NCI-H2171 (cell line): ENCODE measurements around the gene TGFBR2.

Source experiments
- DNase-seq: peaks from one replicate; lab custom pipeline; 2025; lab: John Stamatoyannopoulos, UW

TGFBR2 gene

DNA sequence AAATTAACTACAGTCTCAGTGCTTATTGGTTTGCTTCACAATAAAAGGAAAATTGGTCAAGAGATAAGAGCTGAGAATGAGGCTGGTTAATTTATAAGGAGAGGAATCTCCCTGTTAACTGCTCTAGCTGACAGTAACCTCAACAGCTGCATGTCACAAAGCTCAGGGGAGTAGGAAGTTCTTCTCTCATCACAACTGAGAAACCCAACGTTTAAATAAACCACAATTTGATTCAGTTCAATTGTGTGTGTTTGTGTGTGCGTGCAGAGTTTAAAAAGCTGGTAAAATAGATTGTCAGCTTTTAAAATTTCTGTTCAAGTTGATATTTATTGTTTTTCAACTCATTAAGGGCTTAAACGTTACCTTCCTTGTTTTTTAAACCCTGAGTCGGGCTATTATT, 3.5 kb upstream of the TGFBR2 start:
- DNase-seq = no peak

DNA sequence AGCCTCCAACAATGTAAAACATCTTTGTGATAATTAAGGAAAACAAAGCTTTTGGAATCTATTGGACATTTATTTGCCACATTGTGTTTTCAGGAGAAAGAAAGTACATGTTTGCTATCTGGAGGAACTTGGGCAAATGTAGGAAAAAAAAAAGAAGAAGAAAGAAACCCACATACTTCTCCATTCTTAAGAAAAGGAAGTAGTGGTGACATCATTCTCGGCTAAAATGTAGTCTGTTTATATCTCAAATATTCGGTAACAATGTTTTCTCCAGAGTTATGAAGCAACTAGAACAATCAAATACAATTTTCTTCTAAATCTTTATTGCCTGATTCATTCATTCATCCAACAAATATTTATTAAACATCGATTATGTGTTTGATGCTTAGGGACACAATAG, 2.3 kb upstream of the TGFBR2 start:
- DNase-seq = no peak

DNA sequence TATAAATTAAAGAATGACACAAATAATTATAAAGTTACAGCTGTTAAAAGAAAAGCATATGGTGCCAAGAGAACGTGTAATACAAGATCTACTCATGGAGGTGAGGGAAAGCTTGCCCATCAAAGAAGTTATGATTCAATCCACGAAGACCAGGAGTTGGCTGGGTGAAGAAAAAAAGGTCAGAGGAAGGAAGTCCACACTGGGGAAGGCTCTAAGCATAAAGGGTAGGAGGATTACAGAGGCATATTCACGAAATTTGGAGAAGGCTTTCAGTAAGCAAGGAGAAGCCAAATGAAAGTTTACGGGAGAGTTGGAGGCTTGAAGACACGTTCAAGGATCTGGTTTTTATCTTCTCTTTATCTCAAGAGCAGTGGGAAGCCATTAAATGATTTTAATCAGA, 1.8 kb upstream of the TGFBR2 start:
- no peak for DNase-seq

DNA sequence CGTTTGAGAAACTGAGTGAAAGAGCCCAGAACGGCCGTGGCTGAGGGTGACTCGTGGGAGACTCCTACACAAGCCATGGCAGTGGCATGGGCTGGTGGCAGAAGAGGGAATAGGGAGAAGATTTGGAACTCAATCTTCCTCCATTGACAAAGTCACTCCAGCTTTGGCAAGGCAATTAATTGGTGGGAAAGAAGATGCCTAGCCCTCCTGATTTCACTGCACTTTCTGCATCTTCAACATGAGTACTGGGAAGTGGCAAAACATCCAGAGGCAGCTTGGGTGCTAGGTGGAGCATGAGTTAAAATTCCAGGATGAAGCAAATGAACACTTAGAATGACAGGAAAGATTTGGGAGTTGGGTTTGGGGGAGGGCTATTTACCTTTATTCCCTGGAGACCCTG, 1.4 kb upstream of the TGFBR2 start:
- no peak for DNase-seq

DNA sequence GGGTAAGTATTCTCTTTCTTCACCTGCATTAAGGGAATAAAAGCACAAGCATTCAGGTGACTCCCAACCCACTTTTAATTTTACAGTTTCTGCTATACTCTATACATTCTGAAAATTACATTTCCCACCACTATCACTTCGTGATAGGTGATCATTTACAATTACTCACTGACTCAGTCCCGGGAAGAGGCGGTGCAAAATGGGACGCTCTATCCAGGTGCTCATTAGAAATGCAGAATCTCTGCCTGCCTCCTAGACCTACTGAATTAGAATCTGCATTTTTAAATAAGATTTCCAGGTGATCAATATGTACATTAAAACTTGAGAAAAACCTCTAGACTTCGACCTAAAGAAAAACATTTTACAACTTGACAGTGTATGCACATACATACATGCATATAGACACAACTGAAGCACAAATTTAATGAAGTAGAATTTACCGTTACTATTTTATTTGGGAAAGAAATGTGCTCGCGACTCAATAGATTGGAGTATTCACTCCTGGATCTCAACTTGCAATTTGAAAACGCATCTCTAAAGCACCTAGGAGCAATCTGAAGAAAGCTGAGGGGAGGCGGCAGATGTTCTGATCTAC, 598 bp upstream of the TGFBR2 start:
- DNase-seq = no peak

DNA sequence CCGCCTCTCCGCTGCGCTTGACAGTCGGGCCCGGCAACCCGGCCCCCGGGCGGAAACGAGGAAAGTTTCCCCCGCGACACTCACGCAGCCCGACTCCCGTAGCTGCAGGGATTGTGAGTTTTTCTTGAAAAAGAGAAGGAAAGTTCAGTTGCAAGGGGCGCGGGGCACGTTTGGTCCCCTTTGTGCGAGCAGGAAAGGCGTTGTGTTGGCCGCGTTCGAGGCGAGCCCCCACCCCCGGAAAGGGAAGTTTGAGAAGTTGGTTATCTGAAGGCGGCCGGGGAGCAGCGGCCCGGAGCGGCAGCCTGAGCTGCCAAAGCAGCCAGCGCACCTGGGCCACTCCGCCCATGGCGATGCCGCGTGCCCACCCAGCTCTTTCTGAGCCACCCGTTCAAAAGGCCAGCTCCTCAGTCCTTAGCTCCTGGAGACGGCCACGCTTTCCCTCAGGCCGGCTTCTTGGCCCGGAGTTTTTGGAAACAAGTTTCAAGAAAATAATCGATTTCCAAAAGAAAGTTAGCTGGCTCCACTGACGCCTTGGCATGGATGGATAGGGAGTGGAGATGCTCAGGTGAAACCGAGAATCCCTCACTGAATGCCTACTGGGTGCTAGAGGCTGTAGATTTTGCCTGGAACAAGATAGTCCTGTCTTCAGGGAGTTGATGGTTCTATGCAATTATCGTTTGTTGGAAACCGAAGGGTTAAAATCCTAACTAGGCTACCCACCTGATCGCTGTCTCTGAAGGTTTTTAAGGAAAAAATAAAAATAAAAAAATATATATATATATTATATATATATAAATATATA, 832 bp downstream of the TGFBR2 start:
- no peak for DNase-seq

DNA sequence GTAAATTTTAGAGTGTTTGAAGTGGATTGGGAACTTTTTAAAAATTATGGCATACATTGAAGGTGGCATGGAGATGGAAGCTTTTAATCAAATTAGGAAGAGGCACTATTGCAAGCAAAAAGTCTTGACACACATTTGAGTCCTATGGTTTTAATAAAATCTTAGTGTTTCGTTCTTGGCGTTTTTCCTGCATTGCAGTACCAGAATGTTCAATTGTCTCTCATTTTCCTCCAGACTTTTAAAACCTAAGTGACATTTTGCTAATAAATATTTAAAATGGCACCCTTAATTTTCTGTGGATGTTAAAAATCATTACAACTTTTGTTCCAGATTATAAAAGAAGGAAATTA, 2.2 kb downstream of the TGFBR2 start:
- no peak for DNase-seq

DNA sequence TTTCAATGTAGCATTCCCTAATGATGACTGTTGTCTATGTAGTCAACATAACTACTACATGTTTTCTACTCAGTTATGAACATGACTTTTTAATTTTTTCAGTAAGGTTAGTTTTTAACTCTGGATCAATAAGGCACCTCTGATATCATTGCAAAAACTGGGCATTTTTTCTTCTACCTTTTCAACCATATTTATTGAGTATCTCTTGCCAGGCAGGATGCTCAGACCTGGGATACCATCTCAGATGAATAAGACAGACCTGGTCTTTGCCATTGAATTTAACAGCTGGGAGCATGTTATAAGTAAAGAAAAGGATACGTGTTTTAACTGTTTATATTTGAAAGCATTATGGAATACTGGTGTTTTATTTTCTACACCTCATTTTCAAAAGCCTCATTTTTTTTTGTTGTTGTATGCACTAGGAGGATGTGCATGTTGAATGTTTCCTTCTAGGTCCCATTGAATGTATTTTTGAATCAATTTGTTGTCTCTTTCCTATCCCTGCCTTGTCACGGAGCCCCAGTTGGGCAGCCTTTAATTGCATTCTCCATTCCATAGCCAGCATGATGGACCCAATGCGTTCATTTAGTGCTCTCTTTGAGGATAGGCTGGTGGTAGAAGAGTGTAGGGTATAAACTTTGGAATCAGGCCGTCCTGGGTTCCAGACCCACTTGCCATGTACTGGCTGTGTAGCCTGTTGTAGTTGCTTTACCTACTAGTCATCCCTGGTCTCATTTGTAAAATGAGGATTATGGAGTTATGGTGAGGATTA, 3.7 kb downstream of the TGFBR2 start:
- no peak for DNase-seq

DNA sequence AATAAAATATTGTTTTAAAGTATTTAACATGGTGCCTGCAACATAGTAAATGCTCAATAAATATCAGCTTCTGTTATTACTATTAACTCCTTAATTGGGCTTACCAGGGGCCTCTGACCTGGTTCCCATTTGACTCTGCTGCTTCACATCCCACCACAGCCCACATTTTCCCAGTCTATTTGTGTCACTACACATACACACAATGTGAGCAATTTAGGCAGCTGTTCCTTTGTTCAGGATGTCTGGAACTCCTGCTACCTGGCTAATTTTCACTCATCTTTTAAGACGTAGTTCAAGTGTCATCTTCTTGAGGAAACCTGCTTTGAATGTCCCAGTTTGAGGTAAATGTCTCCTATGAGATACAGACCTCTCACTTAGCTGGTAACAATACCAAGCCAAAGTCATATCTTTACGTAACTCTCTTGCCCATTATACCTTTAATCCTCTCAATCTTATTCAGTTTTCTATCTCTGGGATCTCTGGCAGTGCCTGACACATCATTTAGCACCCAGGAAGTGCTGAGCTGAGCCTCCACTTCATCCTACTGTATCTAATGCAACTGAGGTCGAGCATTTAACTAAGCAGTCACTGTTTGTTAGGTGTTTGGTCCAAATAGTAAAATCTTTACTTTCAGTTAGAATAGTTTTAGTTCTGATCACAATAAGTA, 4.4 kb downstream of the TGFBR2 start:
- no peak for DNase-seq

DNA sequence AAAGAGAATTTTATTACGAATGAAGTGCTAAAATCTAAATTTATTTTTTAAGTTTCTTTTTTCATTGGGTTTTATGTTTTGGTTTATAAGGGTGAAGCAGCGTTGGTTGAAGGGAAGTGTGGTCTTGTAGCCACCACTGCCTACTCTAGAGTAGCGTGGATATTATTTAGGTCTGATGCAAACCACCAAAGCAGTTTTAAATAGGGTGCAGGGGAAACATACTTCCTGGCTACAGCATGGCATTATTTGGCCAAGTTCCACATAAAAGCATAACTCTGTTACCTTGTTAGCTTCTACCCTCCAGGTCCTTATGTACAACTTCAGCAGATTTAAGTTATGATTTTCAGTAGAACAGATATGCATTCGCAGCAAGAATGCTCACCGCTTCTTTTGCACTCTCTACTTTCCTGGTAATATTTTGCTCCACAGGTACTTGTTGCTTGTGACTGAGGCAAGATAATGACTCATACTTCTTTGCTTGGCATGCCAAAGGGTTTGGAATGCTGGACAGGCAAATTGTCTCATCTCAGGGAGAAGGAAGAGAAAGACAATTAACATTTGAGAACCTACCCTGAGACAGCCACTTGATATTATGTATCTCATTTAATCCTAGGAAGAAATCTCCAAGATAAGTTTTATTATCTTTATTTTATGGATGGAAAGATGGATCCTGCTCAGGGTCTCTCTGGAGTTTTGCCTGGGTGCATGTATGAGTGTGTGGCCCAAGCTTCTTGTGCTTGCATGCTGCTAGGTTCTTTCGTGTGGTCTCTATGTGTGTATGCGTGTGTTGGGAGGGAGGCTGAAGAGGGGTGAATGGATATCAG, 5.4 kb downstream of the TGFBR2 start:
- no peak for DNase-seq

DNA sequence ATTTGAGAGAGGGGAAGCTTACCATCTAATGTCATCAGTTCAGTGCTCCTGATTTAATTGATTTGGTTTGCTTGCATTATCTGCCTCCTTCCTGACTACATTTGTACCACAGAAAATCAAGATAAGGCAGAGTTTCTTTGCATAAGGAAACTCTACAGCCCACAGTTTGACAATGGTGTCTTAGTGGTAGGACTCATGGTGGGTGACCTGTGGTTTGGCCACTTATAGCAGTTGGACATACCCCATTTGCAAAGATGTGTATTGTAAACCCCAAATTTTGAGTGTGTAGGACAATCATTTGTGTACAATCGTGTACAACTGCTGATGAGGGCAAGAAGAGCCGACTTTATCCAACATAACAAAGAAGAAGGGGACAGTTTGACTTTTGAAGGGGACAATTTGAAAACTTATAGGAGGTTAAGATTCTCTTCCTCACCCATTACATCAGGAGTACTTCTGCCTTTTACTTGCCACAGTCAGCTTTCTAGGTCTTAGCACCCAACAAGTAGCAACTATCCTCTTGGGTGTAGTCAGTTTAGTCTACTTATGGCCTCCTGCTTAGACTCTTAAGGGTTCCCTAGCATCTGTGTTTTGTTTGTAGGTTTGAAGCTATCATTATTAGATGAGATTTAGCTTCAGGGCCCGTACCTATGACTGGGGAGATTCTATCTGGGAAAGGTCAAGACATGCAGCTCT, 6.2 kb downstream of the TGFBR2 start:
- no peak for DNase-seq

DNA sequence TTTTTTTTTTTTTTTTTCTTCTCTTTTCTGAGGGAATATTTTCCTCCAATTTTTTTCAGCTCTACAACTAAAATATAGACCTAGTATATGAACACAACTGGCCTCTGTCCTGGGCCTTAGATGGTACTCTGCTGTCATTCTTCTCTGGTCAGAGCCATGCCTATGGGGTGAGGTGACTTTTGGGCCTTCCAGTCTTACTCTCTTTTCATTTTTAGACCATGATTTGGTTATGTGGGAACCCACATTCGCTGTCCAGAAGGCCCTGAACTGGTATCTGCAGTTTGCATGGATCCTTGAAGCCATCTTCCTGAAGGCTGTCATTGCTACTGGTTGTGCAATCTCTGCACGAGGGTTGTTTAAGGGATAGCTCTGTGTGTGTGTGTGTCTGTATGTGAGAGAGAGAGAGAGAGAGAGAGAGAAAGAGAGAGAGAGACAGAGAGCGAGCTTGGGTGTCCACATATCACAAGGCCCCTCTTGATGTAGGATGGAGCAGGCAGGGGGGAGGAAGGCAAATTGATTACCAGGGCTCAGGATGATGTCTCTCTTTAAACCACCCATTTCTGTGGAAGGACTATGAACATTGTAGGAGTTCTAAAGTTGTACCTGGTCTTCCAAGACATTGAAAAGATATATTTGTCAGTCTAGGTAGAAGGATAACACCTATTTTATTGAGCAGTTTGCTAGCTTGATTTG, 6.9 kb downstream of the TGFBR2 start:
- DNase-seq = no peak

DNA sequence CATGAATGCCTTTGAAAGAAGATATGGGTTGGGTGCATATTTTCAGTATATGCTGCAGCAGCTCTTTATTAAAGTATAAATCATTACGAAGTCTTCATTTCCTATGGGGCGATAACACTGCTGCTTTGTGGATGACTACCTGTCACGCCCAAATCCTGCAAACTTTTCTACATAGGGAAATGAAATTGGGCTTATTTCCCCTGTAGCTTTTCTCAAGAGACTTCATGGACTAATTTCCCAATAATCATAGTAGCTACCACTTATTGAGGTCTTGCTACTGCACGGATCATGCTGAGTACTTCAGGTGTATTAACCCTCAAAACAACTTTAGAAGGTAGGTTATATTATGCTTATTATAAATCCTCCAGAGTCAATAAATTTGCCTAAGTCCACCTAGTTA, 8.0 kb downstream of the TGFBR2 start:
- DNase-seq = no peak

DNA sequence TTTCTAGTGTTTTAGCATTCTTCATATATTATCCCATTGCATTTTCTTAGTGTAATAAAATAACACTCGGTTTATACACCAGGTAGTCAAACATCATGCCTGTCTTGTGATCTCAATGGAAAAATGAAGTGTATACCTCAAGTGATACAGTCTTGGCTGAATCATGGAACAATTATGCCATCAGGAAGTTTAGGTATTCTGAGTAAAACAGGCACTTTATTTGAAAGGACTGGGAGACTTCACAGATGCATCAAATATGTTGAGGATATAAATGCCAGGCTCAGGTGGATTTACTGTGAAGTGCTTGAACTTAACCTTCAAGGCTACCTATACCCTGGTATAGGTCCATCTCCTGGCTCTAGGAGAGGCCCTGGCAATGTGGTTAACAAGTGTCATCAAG, 8.5 kb downstream of the TGFBR2 start:
- no peak for DNase-seq

DNA sequence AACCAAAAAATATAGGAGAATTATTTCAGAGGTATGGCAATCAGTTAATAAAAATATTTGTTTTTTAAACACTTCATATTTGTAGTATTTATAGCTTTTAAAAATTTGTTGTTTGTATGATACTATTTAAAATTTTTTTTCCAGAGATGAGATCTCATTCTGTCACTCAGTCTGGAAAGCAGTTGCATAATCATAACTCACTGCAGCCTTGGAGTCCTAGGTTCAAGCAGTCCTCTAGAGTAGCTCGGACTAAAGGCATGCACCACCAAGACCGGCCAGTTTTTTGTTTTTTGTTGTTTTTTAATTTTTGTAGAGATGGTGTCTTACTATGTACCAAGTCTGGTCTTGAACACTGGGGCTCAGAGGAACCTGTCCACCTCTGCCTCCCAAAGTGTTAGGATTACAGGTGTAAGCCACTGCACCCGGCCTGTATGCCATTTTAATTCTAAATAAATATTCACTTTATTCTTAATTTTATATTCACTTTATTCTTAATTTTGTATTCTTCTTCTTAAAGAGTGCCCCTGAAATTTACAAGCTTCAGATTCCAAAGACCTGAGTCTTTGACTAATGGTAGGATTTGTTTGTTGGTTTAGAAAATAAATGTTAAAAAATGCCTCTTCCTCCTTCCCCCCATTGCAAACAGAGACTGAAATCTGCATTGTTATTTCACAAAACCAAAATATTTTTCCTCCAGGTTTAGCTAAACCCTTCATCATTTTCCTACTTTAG, 9.4 kb downstream of the TGFBR2 start:
- DNase-seq = no peak

DNA sequence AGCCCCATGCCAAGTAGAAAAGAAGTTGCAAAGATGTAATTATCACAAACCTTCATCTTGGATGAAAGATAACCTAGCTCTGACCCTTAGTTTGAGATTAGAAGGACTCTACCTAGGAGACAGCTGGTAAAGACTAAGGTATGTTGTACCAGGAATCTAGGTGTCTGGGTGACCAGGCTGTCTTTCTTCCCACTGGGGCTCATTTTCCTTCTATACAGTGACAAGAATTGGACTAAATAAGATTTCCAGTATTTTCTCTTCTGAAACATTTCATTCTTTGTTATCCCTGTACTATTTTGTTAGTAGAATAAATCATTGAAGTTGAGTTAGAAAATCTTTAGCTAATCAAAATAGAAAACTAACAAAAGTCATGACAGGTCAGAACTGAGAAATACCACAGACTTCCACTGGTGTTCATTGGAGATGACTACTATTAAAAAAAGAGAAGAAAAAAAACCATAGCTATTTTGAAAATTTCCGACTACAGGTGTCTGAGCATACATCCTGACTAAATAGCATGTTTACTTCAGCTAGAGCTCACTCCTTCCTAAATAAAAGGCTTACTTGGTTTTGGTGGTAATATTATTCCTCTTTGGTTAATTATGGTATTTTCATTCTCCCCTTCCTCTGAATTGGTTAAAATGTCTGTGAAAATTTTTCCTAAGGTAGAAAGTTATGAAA, 10.1 kb downstream of the TGFBR2 start:
- no peak for DNase-seq

DNA sequence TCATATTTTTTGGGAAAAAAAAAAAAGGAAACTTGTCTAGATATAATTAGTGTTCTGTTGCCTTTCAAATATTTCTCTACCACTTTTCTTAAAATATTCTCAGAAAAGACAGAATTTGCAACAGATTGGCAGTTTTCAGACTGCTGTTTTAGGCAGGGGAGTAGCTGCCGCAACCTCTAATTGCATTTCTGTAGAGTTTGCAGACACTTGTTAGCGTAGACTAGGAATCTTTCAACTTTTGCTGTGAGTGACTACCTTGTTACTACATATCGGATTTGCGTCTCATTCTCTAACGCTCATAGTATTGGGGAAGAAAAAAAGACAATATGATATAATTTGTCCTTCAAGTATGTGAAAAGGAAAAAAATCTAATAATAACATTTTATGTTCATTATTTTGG, 10.7 kb downstream of the TGFBR2 start:
- no peak for DNase-seq

DNA sequence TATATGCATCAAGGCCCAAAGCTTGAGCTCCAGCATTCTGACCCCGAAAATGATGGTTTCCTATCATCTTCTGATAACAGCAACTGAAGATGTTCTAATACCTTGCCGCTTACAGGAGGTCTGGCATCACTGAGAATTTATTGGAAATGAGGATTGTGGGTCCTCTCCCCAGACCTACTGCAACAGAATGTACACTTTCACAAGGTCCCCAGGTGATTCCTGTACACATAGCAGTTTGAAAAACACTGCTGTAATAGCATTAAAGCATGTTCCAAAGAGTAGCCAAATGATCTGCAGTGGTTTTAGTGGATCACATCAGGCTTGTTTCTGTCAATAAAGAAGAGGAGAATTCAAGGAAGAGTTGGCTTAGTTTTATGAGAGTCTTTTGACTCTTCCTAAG, 11.3 kb downstream of the TGFBR2 start:
- DNase-seq = no peak

DNA sequence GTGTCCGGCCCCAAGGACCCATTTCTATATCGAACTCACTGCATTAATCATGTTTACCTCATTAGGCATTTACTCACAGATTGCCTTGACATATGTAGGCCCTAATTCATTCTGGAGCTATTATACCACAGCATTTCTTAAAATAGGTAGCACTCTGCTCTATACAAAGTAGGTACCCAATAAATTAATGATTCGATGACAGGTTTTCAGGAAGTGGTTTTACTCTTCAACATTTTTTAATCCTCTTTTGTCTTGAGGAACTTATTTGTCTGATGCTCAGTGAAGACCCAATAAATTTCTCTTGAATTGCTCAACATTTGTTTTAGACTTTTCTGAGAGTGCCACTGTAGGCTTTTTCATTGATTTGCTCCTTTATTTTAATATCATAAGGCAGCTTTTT, 12.1 kb downstream of the TGFBR2 start:
- DNase-seq = no peak
